Activated CD4-positive, alpha-beta T cell treated with anti-CD3 and anti-CD28 coated beads, Interleukin-2, amount 50 U/mL, for 1 hour (primary cell): ENCODE measurements around the gene PMPCB.
"Not testable (repeated sequence)": the region's sequence is repeated elsewhere in the genome, so short reads cannot be mapped to it uniquely, and the experiment has no call there.

Experiments
- DNase-seq: peaks from one replicate; pipeline ENCODE4 v3.0.0-alpha.2; 2020

The PMPCB gene

GRCh38 chr7:103296901-103297836 lies at the start of gene PMPCB:
Gene PMPCB, plus strand, starts transcription at chr7:103297435. Its CDS starts 25 bp downstream, at chr7:103297460.
- peak; percentile 97 for DNase-seq

- not testable (repeated sequence) for DNase-seq
Observed at GRCh38 chr7:103253699-103254506, 43.3 kb upstream of the PMPCB start.

GRCh38 chr7:103264054-103264453 lies 33.2 kb upstream of the PMPCB start:
- DNase-seq: not testable (repeated sequence)

GRCh38 chr7:103266229-103266628 lies 31.0 kb upstream of the PMPCB start:
- DNase-seq: not testable (repeated sequence)

GRCh38 chr7:103273374-103273773 lies 23.9 kb upstream of the PMPCB start:
- DNase-seq: not testable (repeated sequence)

GRCh38 chr7:103274867-103275266 lies 22.4 kb upstream of the PMPCB start:
- DNase-seq: not testable (repeated sequence)

- DNase-seq: not testable (repeated sequence)
Observed at GRCh38 chr7:103278195-103278594, 19.0 kb upstream of the PMPCB start.

- not testable (repeated sequence) for DNase-seq
Observed at GRCh38 chr7:103279636-103279962, 17.6 kb upstream of the PMPCB start.

GRCh38 chr7:103279963-103280802 lies 17.1 kb upstream of the PMPCB start:
- DNase-seq: peak; percentile 87

GRCh38 chr7:103280803-103281155 lies 16.5 kb upstream of the PMPCB start:
- DNase-seq: not testable (repeated sequence)

- DNase-seq: not testable (repeated sequence)
Observed at GRCh38 chr7:103282802-103283427, 14.3 kb upstream of the PMPCB start.

- no peak for DNase-seq
Observed at GRCh38 chr7:103292122-103292521, 5.1 kb upstream of the PMPCB start.

- DNase-seq: no peak
Observed at GRCh38 chr7:103293526-103293925, 3.7 kb upstream of the PMPCB start.

- no peak for DNase-seq
Observed at GRCh38 chr7:103297837-103298179, 573 bp downstream of the PMPCB start.

- DNase-seq: no peak
Observed at GRCh38 chr7:103299660-103300059, 2.4 kb downstream of the PMPCB start.

GRCh38 chr7:103301441-103301840 lies 4.2 kb downstream of the PMPCB start:
- no peak for DNase-seq

- DNase-seq: no peak
Observed at GRCh38 chr7:103307503-103308231, 10.4 kb downstream of the PMPCB start.

- no peak for DNase-seq
Observed at GRCh38 chr7:103314852-103315251, 17.6 kb downstream of the PMPCB start.

- DNase-seq: no peak
Observed at GRCh38 chr7:103316380-103316941, 19.2 kb downstream of the PMPCB start.

GRCh38 chr7:103317009-103317408 lies 19.8 kb downstream of the PMPCB start:
- DNase-seq: no peak

GRCh38 chr7:103325744-103326143 lies 28.5 kb downstream of the PMPCB start:
- no peak for DNase-seq
